Measurements from ENCODE around the gene NIT1.

GRCh38 chr1:161159913-161160243 lies 42.0 kb downstream of the NIT1 start:
- no peak for TF ChIP-seq CTCF (IDR thresholded peaks at IDR 0.05; ENCODE audit: low read length)
- TF ChIP-seq EZH2 (optimal IDR thresholded peaks at IDR 0.05; ENCODE audit: low read depth, low read length): no peak

All from MM.1S (cell line).